ENCODE measurements around the gene PPFIA1. TPM values are rescaled to one million over a fixed set of nuclear protein-coding genes. Genes with fewer than 3 reads are reported as not detected.

PPFIA1 gene
- total RNA-seq, 1 experiment from 2014 or later = 63.4 TPM

GRCh38 chr11:70365544-70365927 lies 95.0 kb downstream of the PPFIA1 start:
- TF ChIP-seq, protein P1, sequence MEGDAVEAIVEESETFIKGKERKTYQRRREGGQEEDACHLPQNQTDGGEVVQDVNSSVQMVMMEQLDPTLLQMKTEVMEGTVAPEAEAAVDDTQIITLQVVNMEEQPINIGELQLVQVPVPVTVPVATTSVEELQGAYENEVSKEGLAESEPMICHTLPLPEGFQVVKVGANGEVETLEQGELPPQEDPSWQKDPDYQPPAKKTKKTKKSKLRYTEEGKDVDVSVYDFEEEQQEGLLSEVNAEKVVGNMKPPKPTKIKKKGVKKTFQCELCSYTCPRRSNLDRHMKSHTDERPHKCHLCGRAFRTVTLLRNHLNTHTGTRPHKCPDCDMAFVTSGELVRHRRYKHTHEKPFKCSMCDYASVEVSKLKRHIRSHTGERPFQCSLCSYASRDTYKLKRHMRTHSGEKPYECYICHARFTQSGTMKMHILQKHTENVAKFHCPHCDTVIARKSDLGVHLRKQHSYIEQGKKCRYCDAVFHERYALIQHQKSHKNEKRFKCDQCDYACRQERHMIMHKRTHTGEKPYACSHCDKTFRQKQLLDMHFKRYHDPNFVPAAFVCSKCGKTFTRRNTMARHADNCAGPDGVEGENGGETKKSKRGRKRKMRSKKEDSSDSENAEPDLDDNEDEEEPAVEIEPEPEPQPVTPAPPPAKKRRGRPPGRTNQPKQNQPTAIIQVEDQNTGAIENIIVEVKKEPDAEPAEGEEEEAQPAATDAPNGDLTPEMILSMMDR (conservative IDR thresholded peaks at IDR 0.05) = no peak
- Histone ChIP-seq H4K91ac (ENCODE audit: insufficient read length, low read depth, low read length) (no peak overlapping the region), H2BK120ac (ENCODE audit: low read depth, low read length, poor library complexity, severe bottlenecking) (no peak overlapping the region), H3K23me2 (ENCODE audit: insufficient read length, low read depth, low read length, poor library complexity, severe bottlenecking) (no peaks in the 10 kb centered on the region), H4K8ac (replicated peaks; ENCODE audit: insufficient read length, low read depth, low read length) (no peak overlapping the region), H4K20me1 (ENCODE audit: control insufficient read depth, insufficient read depth, insufficient read length) (no peaks in the 10 kb centered on the region), H3T11ph (ENCODE audit: low read length) (no peak overlapping the region), H3K27ac (ENCODE audit: insufficient read length, low read depth, low read length) (no peak overlapping the region), H3K23ac (ENCODE audit: insufficient read length, low read depth, low read length) (no peak overlapping the region), H3K14ac (ENCODE audit: insufficient read depth, low read length) (no peak overlapping the region), H3K18ac (ENCODE audit: insufficient read length, low read depth, low read length) (no peak overlapping the region), H2BK5ac (ENCODE audit: insufficient read length, low read length) (no peak overlapping the region), H2BK12ac (ENCODE audit: insufficient read length, low read depth, low read length) (no peak overlapping the region), H3K4me2 (ENCODE audit: insufficient read depth, insufficient read length, low read length) (no peak overlapping the region), H3K79me1 (ENCODE audit: insufficient read depth, low read depth, low read length, poor library complexity, severe bottlenecking) (peaks cover 3% of the 10 kb centered on the region), H2AK5ac (ENCODE audit: insufficient read length, low read length) (no peak overlapping the region), H3K56ac (ENCODE audit: insufficient read length, low read depth, low read length) (no peak overlapping the region), H2BK15ac (ENCODE audit: low read depth, low read length) (no peak overlapping the region), H3K9me3 (ENCODE audit: control insufficient read depth, low read depth, low read length) (no peaks in the 10 kb centered on the region), H4K5ac (ENCODE audit: insufficient read length, low read depth, low read length) (no peak overlapping the region), H2BK20ac (ENCODE audit: low read depth, low read length, poor library complexity, severe bottlenecking) (no peak overlapping the region), H3K9ac (ENCODE audit: extremely low read depth, insufficient read length, low read length) (no peak overlapping the region), H3K79me2 (ENCODE audit: insufficient read depth, low read length) (no peaks in the 10 kb centered on the region), H3K4me1 (ENCODE audit: insufficient read depth, low read length) (no peaks in the 10 kb centered on the region), H3K4ac (ENCODE audit: low read depth, low read length) (no peak overlapping the region), H2AFZ (ENCODE audit: low read length) (no peak overlapping the region), H3K27me3 (ENCODE audit: insufficient read depth, low read length) (no peaks in the 10 kb centered on the region)
- WGBS (ENCODE audit: extremely low coverage, insufficient read length, low lambda C conversion rate) = no CpG with 5 or more reads among the region's 3 CpGs
- no peaks in the 10 kb centered on the region for H3K9me3 Mint-ChIP-seq
- no peak for DNase-seq
- H3K36me3 Mint-ChIP-seq (ENCODE audit: insufficient read depth in 1 of 3, low read depth in 3 of 3) = peaks cover 25 to 73% (median 38%) of the 10 kb centered on the region in 3 experiments
- H3K4me1 Mint-ChIP-seq = no peaks in the 10 kb centered on the region
- no peak overlapping the region for H3K4me3 Mint-ChIP-seq
- H3K27ac Mint-ChIP-seq = no peak overlapping the region
- no peaks in the 10 kb centered on the region; the same call in 1 of the 2 replicates for H3K27me3 Mint-ChIP-seq (ENCODE audit: low read depth)

Measured in H9 (cell line).